Tibial nerve (tissue), 4 donors: ENCODE measurements around the gene EFCAB5. TPM values are rescaled to one million over a fixed set of nuclear protein-coding genes. Genes with fewer than 3 reads are reported as not detected.
"Not testable (repeated sequence)": the region's sequence is repeated elsewhere in the genome, so short reads cannot be mapped to it uniquely, and the experiment has no call there.

Experiments
- DNase-seq, 2 donors: peaks; one replicate each; pipeline ENCODE4 v3.0.0-alpha.2; 2019; ENCODE audit warnings: low spot score in 2 of 2
- H3K27ac ChIP-seq, 4 donors: fragments of 200-600 bp; sonication (generic) in 3 of 4; one replicate each; pipeline ENCODE4 v1.5.1; 2017 to 2019; ENCODE audit warnings: mild to moderate bottlenecking in 1 of 4
- H3K27me3 ChIP-seq, 2 donors: fragments of 200-600 bp; sonication (generic) in 1 of 2; one replicate each; pipeline versions ENCODE4 v1.5.1 to v1.6.0; 2017 to 2019
- H3K36me3 ChIP-seq, 3 donors: fragments of 200-600 bp; sonication (generic); one replicate each; pipeline ENCODE4 v1.5.1; 2018 to 2019
- H3K4me1 ChIP-seq, 4 donors: fragments of 200-600 bp; sonication (generic) in 3 of 4; one replicate each; pipeline ENCODE4 v1.5.1; 2017 to 2019
- H3K4me3 ChIP-seq, 4 donors: fragments of 200-600 bp; sonication (generic) in 3 of 4; one replicate each; pipeline ENCODE4 v1.5.1; 2017 to 2019; ENCODE audit warnings: mild to moderate bottlenecking in 1 of 4, moderate library complexity in 1 of 4
- H3K9me3 ChIP-seq, 4 donors: fragments of 200-600 bp; sonication (generic) in 3 of 4; one replicate each; pipeline ENCODE4 v1.5.1; 2017 to 2019
- CTCF ChIP-seq, 5 experiments: fragments of 200-600 bp in 3 of 5; fragments of 450-650 bp in 2 of 5; sonication (generic) in 3 of 5; IDR thresholded peaks; one replicate each; pipeline ENCODE4 v1.5.1; 2016 to 2019; ENCODE audit warnings: antibody characterized with exemption in 5 of 5, mild to moderate bottlenecking in 3 of 5, moderate library complexity in 2 of 5
- EP300 ChIP-seq, 2 donors: sonication (generic); formaldehyde crosslinking; IDR thresholded peaks; one replicate each; pipeline ENCODE4 v1.6.1; 2017; ENCODE audit warnings: antibody characterized with exemption in 2 of 2, mild to moderate bottlenecking in 1 of 2
- POLR2A ChIP-seq, 2 donors: fragments of 450-650 bp; IDR thresholded peaks; one replicate each; pipeline ENCODE4 v1.6.1; 2017; ENCODE audit warnings: antibody characterized with exemption in 2 of 2, mild to moderate bottlenecking in 2 of 2, moderate library complexity in 2 of 2
- WGBS, 2 donors: methylation state at CpG; one replicate each; pipeline ENCODE4 v1.1.5; 2018; 5-methylcytosine and 5-hydroxymethylcytosine counted together
- total RNA-seq, 4 donors: library from RNA; depleted of rRNA; stranded (reverse); fragments of >200 nt; gene quantifications; one replicate each; pipeline ENCODE4 v1.1.0, GENCODE V29; 2016

The EFCAB5 gene
- total RNA-seq, 4 donors from 2014 or later, result 0.21 to 0.30 (median 0.22) TPM; not detected in 1

- WGBS, 2 donors, result 0 to 1% methylated on average over 42 to 67 of the region's 71 CpGs
- peak; percentile 49 to 55 for DNase-seq
- no peaks in the 10 kb centered on the region for H3K9me3 ChIP-seq
- TF ChIP-seq CTCF (IDR thresholded peaks at IDR 0.05) (peak in 3 of 5 experiments; percentile 8 to 26 (median 15)), EP300 (IDR thresholded peaks at IDR 0.05) (peak in 1 of 2 donors; percentile 71), POLR2A (IDR thresholded peaks at IDR 0.05) (peak in 1 of 2 donors; percentile 39)
- H3K4me3 ChIP-seq, result peak within 1 kb of the TSS; percentile 76 to 95 (median 90)
- H3K27me3 ChIP-seq, result no peaks in the 10 kb centered on the region
- H3K36me3 ChIP-seq, result peaks cover 0 to 6% (median 0%) of the 10 kb centered on the region in 3 donors
- peaks cover 0 to 39% (median 21%) of the 10 kb centered on the region in 4 donors for H3K4me1 ChIP-seq
- H3K27ac ChIP-seq, result peak within 1 kb of the TSS; percentile 73 to 95 (median 92)
Observed at GRCh38 chr17:29929533-29930408, 11.7 kb upstream of the EFCAB5 start, which contains the start of gene SSH2. Gene SSH2 (minus strand): TSS chr17:29930228. CDS start chr17:29930000, 228 bp downstream.

- Histone ChIP-seq H3K4me3 (peak overlapping the region; percentile 76 to 95 (median 90)), H3K4me1 (peaks cover 0 to 39% (median 21%) of the 10 kb centered on the region in 4 donors), H3K36me3 (no peaks in the 10 kb centered on the region), H3K9me3 (no peaks in the 10 kb centered on the region), H3K27me3 (no peaks in the 10 kb centered on the region), H3K27ac (peak overlapping the region; percentile 73 to 95 (median 92))
- TF ChIP-seq POLR2A (IDR thresholded peaks at IDR 0.05) (no peak), CTCF (IDR thresholded peaks at IDR 0.05) (no peak), EP300 (IDR thresholded peaks at IDR 0.05) (no peak)
- 0 to 1% methylated on average over 20 of the region's 20 CpGs for WGBS, 2 donors
- no peak for DNase-seq
Observed at GRCh38 chr17:29930409-29931010, 10.9 kb upstream of the EFCAB5 start.

GRCh38 chr17:29931231-29931932 lies 10.1 kb upstream of the EFCAB5 start:
- Histone ChIP-seq H3K4me3 (peak overlapping the region; percentile 76 to 95 (median 90)), H3K9me3 (no peaks in the 10 kb centered on the region), H3K36me3 (no peaks in the 10 kb centered on the region), H3K27ac (peak overlapping the region; percentile 4 to 93 (median 64)), H3K27me3 (no peaks in the 10 kb centered on the region), H3K4me1 (peaks cover 0 to 39% (median 21%) of the 10 kb centered on the region in 4 donors)
- TF ChIP-seq EP300 (IDR thresholded peaks at IDR 0.05), result peak in 1 of 2 donors; percentile 45
- TF ChIP-seq POLR2A (IDR thresholded peaks at IDR 0.05), result no peak
- TF ChIP-seq CTCF (IDR thresholded peaks at IDR 0.05), result peak; percentile 81 to 90 (median 85)
- WGBS, 2 donors, result 0% methylated on average over 3 of the region's 3 CpGs
- DNase-seq, result peak; percentile 25 to 53

GRCh38 chr17:29933379-29933778 lies 8.1 kb upstream of the EFCAB5 start:
- Histone ChIP-seq H3K36me3 (no peaks in the 10 kb centered on the region), H3K4me3 (no peak overlapping the region), H3K4me1 (peaks cover 0 to 23% (median 16%) of the 10 kb centered on the region in 4 donors), H3K9me3 (no peaks in the 10 kb centered on the region), H3K27me3 (peaks cover 0 to 4% of the 10 kb centered on the region in 2 donors), H3K27ac (no peak overlapping the region)
- TF ChIP-seq CTCF (IDR thresholded peaks at IDR 0.05) (no peak), POLR2A (IDR thresholded peaks at IDR 0.05) (no peak), EP300 (IDR thresholded peaks at IDR 0.05) (no peak)
- WGBS, 2 donors, result 40 to 46% methylated on average over 2 of the region's 2 CpGs
- no peak for DNase-seq

GRCh38 chr17:29935909-29936308 lies 5.5 kb upstream of the EFCAB5 start:
- H3K9me3 ChIP-seq, H3K27ac ChIP-seq, DNase-seq, H3K36me3 ChIP-seq, H3K27me3 ChIP-seq, H3K4me3 ChIP-seq: not testable (repeated sequence)
- WGBS, 2 donors, result 93 to 96% methylated on average over 3 of the region's 3 CpGs
- H3K4me1 ChIP-seq, result peaks cover 0 to 11% (median 11%) of the 10 kb centered on the region in 4 donors
